Stimulated activated CD8-positive, alpha-beta memory T cell treated with anti-CD3 and anti-CD28 coated beads, Interleukin-7, amount 100 ng/mL, for 24 hours (primary cell): ENCODE data around the gene XXYLT1.
"Not testable (repeated sequence)": the region's sequence is repeated elsewhere in the genome, so short reads cannot be mapped to it uniquely, and the experiment has no call there.

Experiments used
- DNase-seq: peaks from one replicate; pipeline ENCODE4 v3.0.0-alpha.2; 2020; ENCODE audit warnings: low read depth

XXYLT1 gene

DNA sequence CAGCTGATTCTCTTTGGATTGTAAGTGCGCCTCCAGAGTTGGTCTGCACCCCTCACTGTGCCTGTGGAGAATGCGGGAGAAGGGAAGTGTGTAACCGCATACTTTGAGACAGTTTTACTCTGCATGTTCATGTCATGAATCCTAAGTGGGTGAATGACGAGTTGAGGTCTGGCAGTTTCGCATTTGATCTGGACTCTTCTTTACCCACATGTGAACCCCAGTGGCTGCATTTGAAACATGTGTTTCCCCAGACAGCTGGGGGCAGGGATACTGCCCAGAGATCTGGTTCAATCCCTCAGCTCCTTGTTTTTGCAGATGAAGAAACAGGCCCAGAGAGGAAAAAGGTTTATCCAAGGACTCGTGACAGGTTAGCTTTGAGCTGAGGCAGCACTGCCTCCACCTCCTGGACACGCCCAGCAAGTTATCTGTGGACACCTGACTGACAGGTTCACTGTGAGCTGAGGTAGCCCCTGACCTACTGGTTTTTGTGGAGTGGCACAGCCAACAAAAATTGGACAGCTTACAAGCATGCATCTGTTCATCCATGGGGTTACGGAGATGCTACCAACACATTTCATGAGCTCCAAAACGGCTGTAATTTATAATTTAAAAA lies 207.3 kb downstream of the XXYLT1 start:
- no peak for DNase-seq

DNA sequence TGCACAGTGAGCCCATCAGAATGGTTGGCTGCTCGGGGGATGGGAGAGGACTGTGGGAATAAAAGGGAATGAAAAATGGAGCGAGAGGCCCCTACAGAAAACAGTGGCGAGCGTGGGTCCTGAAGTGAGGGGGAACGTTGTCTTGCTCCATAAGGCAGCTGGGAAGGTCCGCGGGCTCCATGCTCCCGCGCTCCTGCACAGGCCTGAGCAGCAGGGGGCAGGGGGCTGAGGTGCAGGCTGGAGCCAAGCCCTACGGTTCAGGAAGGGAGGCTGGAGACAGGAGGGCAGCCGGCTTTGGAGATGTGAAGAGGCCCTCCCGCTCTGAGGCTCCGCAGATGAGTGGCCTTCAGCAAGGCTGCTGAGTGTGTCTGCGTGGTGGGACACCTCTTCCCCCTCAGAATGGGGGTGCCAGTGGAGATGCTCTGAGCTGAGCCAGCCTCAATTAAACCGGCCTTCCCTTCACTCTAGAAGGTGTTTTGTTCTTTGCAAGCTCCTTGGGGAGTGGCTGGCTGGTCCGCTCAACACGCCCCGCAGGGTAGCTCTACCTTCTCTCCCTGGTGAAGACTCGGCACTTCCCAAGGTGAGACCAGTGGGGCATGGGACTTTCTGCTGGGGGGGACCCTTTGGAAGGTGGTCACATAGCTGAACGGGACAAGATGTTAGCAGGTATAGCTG lies 208.0 kb downstream of the XXYLT1 start:
- DNase-seq = no peak

DNA sequence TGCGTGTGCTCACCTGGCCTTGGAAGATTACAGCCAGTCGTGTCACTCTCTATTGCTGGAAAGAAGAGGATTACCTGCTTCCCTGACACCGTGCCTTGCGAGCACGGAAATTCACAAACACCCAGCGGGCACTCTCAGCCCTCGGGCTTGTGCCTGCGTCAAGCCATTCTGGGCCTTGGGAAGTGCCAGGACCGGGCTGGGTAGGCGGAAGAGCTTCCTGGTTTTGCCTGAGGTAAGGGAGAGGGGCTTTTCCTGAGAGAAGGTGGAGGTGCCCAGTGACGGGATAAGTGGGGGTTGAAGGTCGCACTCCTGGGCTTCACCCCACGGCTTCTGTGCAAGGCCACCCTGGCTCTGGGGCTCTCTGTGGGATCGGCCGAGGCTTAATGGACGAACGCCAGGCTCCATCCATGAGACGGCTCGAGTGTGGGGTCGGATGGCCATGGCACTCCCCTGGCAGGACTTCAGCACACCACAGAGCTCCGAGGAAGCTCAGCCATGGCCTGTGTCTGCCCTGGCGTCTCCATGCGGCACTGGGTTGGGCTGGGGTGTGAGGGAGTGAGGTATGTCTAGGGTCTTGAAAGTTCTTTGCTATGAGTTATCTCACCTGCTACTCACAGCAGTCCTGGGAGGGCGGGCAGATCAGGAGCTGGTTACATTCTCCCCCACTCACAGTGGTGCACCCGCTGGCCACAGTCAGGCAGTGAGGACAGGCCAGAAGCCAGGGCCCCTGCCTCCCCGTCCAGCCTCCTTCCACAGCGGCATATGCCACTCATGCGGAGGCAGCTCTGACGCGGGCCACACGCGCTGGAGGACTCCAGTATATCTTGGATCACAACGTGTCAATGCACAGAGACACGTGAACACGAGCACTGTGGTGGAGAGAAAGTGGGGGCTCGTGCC lies 209.0 kb downstream of the XXYLT1 start:
- no peak for DNase-seq

DNA sequence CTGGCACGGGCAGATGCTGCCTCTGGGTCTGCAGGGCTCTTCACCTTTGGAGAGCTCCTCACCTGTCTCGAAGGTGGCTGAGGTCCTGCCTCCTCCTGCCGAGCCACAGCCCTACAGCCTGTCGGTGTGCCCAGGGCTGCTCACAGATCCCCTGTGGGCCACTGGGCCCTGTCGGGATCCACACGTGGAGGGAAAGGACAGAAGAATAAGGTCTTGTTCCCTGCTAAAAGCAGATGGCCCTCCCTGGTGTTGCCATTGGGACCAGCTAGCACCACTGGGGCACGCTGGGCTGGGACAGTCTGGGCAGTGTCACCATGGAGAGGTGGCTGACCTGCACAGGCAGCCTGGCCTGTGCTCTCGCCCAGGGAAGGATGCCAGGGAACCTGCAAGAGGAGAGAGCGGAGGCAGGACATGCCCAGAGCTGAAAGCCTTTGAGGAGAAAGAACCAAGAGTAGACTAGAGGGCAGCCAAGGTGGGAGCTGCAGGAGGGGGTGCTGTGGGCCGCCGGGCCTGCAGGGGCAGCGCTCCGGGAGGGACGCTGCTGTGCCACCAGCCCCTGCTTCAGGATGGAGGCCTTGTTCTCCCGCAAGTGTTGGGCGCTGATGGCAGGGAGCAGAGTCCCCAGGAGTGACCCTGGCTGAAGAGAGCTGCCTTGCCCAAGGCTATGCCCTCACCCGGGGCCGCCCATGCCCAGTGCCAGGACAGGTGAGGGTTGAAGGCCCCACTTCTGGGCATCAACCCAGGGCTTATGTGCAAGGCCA lies 210.2 kb downstream of the XXYLT1 start:
- no peak for DNase-seq

DNA sequence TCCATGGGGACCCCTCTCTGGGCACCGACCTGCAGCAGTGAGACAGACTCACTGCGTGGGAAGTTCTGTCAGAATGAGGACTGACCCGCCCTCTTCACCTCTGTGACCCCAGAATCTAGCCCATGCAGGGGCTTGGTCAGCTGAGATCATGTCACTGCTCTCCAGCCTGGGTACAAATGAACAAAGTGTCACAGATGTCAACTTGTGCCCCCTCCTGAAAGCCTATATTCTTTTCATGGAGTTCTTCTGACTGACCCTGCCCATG lies 210.8 kb downstream of the XXYLT1 start:
- DNase-seq = no peak

DNA sequence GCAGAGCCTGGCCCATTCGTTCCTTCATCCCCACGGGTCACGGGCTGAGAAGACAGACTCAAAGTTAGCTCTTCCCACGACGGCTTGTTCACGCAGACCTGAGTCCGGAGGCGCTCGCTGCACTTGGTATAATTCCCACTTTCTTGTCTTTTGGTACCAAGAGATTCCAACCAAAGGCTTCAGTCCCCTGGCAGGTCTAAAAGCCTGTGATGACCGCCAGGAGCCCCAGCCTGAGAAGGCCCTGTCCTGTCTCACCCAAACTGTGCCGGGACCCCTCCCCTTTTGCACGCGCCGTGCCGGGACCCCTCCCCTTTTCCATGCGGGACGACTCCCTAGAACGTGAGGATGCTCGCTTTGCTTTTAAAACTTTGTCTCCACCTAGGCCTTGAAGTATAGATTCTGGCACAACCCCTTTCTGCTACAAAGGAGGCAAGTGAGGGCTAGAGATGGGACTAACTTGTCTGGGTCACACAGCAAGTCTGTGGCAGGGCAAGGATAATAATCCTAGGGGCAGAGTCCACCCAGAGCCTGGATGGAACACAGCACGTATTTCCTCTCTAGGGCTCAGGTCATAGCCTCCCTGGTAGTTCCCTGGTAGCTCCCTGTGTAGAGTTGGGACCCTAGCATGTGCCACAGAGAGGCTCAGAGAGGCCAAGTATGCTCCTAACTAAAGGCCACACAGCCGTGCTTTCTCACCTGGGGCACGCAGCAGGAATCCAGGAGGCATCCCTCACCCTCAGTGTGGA lies 211.3 kb downstream of the XXYLT1 start:
- DNase-seq = no peak

DNA sequence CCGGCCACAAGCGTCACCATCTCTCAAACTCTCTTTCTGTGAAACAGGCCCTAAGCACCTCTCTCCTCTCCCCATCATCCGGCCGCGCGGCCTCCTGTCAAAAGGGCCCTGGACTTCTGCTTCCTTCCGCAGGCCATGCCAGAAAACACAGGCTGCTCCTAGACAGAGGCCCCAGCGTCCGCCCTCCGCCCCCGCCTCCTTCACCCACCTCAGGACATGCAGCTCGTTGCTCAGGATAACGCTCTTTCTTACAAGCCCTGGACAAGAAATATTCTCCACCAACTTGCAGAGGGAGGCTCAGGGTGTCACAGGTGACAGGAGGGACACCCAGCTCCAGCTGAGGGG lies 212.0 kb downstream of the XXYLT1 start:
- no peak for DNase-seq

DNA sequence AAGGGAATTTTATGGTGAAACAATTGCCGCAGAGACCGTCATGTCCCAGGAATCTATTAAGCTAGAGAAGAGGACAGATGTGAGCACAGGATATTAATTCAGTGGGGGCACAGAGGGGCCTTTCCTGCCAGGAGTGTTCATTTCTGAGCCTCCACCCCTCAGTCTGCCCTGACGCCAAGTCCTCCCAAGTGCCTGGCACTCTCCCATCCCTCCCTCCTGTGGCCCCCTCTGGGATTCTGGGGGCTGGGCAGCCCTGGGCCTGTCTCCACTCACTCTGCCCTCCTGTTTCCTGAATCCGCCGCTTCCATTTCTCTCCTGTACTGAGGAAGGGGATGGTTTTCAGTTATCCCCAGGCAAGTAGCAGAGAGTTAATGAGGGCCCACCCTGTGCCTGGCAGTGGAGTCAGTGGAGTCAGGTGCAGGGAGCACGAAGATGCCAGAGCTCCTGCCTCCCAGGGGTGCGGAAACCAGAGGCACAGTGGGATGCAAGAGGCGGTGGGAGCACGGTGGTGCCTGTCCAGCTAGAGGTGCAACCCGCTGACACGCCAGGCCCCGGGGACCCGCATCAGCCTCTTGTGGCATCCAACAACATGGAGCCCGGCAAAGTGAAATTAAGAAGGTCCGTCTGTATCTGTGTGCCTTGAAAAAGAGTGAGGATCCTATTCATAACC lies 212.5 kb downstream of the XXYLT1 start:
- DNase-seq = no peak

DNA sequence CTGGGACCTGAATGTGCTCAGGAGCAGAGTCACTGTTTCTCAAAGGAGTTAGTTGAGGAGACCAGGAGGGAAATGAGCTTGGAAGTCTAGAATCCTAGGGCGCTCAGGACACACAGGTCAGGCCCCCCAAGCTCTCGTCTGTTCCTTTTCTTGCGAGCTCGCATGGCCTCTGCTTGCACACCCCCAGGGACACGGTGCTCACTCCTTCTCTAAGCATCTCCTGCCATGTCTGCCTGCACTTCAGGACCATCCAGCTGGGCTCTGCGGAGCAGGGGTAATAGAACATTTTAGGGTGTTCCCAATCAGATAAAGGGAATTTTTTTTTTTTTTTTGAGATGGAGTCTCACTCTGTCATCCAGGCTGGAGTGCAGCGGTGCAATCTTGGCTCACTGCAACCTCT lies 213.2 kb downstream of the XXYLT1 start:
- DNase-seq = no peak

DNA sequence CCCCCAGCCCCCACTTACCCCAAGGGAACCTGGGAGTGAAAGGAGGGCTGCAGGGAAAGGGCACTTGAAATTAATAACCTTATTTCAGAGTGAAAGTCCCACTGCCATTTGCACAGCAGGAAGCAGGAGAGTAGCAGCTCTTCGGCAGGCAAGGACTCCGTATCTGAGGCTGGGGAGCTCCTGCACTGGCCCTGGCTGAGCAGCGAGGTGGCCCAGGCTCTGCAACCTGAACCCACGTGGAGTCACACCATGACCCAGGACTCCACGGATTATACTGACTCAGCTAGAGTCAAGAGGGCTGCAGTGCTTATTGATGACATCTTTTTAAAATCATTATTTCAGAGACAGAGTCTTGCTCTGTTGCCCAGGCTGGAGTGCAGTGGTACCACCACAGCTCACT lies 214.5 kb downstream of the XXYLT1 start:
- no peak for DNase-seq

DNA sequence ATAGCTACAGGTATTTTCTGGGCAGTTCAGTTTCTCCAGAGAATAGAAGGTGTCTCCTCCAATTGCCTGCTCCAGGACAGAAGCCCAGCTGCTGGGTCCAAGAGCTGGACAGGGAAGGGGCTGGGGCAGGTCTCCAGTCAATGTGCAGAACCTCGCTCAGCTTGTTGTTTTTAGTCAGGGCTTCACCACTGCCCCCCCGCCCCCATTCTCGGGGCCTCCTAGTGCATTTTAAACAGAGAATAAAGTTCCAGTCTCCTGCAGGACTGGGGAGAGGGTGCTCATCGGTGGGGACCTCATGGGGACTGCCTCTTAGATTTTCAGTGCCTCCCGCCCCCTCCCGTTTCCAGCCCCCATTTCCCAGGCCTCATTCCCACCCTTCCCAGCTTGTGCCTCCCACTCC lies 216.6 kb downstream of the XXYLT1 start:
- no peak for DNase-seq

DNA sequence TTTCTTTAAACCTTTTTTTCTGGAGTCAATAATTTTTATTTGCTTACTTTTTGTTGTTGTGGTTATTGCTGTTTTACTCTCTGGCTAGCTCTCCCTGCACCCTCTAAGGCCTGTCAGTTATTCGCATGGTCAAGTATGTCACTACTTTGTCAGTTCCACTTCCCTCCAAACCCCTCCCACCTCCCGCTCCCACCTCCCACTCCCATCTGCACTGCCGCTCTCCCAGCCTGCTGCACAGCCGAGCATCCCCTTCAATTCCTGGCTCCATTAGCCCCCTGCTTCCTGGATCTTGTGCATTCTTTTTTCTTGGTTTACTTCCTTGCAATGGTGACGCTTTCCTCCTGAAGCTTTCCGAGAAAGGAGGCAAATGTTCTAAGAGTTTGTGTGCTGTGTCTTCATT lies 218.0 kb downstream of the XXYLT1 start:
- no peak for DNase-seq

DNA sequence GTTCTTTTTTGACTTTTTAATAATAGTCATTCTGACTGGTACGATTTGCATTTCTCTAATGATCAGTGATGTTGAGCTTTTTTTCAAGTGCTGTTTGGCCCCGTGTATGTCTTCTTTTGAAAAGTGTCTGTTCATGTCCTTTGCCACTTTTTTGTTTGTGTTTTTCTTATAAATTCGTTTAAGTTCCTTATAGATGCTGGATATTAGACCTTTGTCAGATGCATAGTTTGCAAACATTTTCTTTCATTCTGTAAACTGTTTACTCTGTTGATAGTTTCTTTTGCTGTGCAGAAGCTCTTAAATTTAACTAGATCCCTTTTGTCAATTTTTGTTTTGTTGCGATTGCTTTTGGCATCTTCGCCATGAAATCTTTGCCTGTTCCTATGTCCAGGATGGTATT lies 220.7 kb downstream of the XXYLT1 start:
- not testable (repeated sequence) for DNase-seq

DNA sequence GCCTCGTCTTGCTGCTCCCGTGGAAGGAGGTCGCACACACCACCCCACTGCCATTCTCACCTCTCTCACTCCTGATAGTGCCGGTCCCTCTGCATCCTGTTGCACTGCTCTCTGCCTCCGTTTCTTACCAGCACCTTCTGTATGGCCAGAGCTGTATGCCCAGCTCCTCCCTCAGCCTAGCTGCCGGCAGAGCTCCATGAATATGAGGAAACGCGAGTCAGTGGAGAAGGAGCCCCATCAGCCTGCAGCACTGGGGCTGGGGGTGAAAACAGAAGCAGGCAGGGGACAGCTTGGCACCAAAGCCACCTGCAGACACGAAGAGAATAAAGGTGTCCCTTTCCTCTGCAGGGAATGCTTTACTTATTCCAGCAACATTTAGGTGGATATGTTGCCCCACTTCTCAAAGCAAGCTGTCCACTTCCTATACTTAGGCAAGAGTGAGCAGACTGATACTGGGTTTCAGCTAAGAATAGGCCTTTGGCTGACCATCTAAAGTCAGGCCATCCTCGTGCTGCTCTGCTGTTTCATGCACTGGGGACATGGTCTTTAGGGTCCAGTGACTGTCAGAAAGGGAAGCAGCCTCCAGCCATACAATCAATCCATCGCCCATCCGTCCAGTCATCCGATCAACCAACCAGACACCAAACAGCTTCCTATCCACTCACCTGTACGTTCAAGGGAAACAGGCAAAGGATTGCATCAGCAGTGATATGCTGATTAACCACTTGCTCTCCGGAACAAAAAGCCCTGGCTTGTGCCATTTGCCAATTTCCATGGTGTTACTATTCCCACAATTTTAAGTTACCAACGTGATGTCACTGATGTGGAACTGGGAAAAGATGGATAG lies 222.7 kb downstream of the XXYLT1 start:
- no peak for DNase-seq

DNA sequence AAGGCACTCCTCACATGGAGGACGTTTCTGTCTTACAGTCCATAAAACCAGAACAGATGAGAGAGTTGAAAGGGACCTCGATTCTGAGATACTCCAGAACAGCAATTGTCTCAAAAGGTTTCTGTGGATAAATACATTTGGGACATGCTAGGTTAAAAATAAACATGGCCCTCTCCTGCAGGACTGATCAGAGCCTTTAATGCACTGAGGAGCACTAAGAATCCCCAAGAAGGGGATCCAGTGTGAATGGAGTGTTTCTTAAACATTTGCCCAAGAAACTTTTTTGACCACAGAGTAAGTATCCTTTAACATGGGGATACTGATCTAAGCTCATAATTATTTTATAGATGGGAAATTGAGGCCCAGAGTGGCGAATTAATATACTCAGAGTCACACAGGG lies 223.4 kb downstream of the XXYLT1 start:
- no peak for DNase-seq

DNA sequence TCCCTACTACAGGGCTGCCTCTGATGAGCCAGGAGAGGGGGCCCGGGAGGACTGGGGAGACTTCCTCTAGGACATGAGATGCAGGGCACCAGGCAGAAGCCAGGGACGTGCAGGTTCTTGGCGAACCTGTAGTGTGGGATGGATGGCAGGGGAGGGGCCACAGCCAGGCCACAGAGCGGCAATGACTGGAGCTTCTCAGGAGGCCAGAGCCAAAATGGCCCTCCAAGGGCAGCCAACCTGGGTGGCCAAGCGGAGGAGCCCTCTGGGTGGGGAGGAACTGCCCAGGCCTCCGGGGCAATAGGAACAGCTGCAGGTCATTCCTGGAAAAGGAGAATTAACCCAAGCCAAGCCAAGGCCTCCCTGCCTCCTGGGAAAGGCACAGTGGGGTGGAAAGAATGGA lies 224.5 kb downstream of the XXYLT1 start:
- DNase-seq = no peak

DNA sequence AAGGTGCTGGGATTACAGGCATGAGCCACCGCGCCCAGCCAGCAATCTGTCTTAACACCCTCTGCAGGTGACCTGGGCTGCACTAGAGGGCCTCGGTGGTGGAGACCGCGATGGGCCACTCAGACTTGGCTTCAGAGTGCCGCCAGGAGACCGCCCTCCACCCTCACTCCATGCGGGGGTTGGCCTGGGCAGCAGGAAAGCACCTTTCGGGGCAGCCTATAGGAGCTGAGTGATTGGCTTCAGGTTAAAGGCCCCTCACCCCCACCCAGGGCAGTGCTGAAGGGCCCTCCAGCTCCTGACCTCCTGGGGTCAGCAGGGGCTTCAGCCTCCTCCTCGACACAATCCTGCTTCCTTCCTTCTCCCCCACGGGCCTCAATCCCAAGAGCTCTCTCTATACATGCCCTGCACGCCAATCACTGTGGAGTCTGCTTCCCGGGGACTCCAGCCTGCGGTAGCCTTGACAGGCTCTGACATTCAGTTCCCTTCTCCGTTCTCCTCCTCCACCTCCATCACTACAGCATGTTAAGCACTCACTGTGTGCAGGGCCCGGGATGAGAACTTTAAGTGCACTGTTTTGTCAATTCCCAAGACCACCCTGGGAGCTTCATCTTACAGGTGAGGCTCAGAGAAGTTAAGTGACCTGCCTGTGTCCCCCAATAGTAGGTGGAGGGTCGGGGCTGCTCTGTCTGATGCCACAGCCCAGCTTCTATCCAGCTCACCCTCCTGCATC lies 225.3 kb downstream of the XXYLT1 start:
- no peak for DNase-seq

DNA sequence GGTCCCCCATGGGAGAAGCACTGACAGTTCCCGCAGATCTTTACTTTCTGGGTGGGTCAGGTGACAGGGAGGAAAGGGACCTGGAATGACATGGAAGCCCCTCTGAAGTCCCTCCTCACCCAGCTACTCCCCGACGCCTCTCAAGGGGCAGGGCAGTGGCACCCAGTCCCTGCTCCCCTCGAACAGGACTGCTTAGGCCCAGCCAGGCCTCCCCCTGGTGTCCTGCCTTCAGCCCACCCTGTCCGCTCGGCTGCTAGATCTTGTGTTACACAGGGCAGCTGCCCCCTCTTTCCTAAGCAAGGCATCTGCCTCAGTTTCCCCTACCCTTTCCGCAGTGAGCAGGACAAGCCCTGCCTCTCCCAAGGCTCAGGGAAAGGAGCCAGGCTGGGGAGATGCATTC lies 226.5 kb downstream of the XXYLT1 start:
- no peak for DNase-seq

DNA sequence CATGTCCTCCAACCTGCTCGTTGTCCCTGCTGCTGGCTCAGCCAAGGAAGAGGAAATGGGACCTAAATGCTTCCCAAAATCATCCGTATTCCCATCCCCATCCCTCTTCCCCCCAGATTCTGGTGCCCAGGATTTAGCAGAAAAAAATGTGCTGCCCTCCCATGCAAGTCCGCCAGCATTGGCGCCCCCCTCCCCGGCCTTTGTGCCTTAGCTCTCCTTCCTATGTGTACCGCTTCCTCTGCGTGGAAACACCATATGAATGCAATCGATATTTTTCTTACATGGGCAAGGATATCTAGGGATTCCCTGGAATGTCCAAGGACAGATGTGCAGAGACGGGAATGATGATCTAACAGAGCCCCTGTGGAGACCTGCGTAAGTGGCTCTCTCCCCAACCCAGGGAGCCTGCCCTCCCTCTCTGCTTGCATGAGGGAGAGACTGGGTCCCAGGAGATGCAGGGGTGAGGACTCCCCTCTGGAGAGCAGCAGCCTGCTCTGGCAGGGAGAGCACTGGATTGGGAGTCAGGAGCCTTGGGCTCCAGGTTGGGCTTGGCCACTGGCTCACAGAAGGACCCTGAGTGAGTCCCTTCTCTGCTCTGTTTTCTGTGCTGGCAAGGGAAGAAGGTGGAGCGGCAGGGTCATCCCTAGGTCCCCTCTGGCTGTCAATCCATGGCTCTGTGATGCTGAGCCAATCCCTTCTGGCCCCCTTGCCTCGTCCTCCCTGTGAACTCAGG lies 227.2 kb downstream of the XXYLT1 start:
- DNase-seq = no peak
